Peyer's patch (tissue), 4 donors: ENCODE results near the gene NXPH4. TPM values are rescaled to one million over a fixed set of nuclear protein-coding genes. Genes with fewer than 3 reads are reported as not detected.

ENCODE experiments used
- DNase-seq, 3 donors: peaks; one replicate each; pipeline ENCODE4 v3.0.0-alpha.2; 2017 to 2019
- H3K27ac ChIP-seq, 4 donors: fragments of 200-600 bp; sonication (generic); one replicate each; pipeline ENCODE4 v1.5.1; 2016 to 2019
- H3K27me3 ChIP-seq, 2 donors: fragments of 200-600 bp; sonication (generic); one replicate each; pipeline ENCODE4 v1.5.1; 2019
- H3K36me3 ChIP-seq, 3 donors: fragments of 200-600 bp; sonication (generic); one replicate each; pipeline ENCODE4 v1.5.1; 2016 to 2019
- H3K4me1 ChIP-seq, 4 donors: fragments of 200-600 bp; sonication (generic); one replicate each; pipeline ENCODE4 v1.5.1; 2016 to 2019
- H3K4me3 ChIP-seq, 4 donors: fragments of 200-600 bp; sonication (generic); 1 replicate in 3 of 4; 2 replicates in 1 of 4; pipeline ENCODE4 v1.5.1; 2016 to 2019; ENCODE audit warnings: mild to moderate bottlenecking in 1 of 4
- H3K9me3 ChIP-seq, 4 donors: fragments of 200-600 bp; sonication (generic); one replicate each; pipeline ENCODE4 v1.5.1; 2016 to 2019; ENCODE audit warnings: mild to moderate bottlenecking in 1 of 4
- CTCF ChIP-seq, 6 experiments: fragments of 450-650 bp in 4 of 6; fragments of 200-600 bp in 2 of 6; sonication (generic) in 1 of 6; IDR thresholded peaks; one replicate each; pipeline ENCODE4 v1.5.1; 2017 to 2019; ENCODE audit warnings: antibody characterized with exemption in 6 of 6, mild to moderate bottlenecking in 3 of 6, moderate library complexity in 1 of 6
- POLR2A ChIP-seq, 2 donors: fragments of 450-650 bp; IDR thresholded peaks; one replicate each; pipeline ENCODE4 v1.5.1; 2017; ENCODE audit warnings: antibody characterized with exemption in 2 of 2, mild to moderate bottlenecking in 2 of 2, moderate library complexity in 2 of 2
- total RNA-seq, 4 donors: library from RNA; depleted of rRNA; stranded (reverse); fragments of >200 nt; gene quantifications; one replicate each; pipeline ENCODE4 v1.1.0, GENCODE V29; 2016

Gene NXPH4
- total RNA-seq, 4 donors from 2014 or later, result not detected

- Histone ChIP-seq H3K27ac (no peak overlapping the region), H3K27me3 (no peaks in the 10 kb centered on the region), H3K36me3 (peaks cover 0 to 98% (median 0%) of the 10 kb centered on the region in 3 donors), H3K9me3 (no peaks in the 10 kb centered on the region), H3K4me3 (no peak overlapping the region), H3K4me1 (no peaks in the 10 kb centered on the region)
- DNase-seq, result no peak
- TF ChIP-seq CTCF (IDR thresholded peaks at IDR 0.05), result no peak
- no peak for TF ChIP-seq POLR2A (IDR thresholded peaks at IDR 0.05)
Measured at GRCh38 chr12:57190037-57190436, 26.6 kb upstream of the NXPH4 start.

- Histone ChIP-seq H3K36me3 (peaks cover 0 to 98% (median 0%) of the 10 kb centered on the region in 3 donors), H3K27ac (no peak overlapping the region), H3K4me1 (no peaks in the 10 kb centered on the region), H3K9me3 (no peaks in the 10 kb centered on the region), H3K4me3 (no peak overlapping the region), H3K27me3 (no peaks in the 10 kb centered on the region)
- no peak for DNase-seq
- TF ChIP-seq POLR2A (IDR thresholded peaks at IDR 0.05) (no peak), CTCF (IDR thresholded peaks at IDR 0.05) (no peak)
Measured at GRCh38 chr12:57190821-57191220, 25.8 kb upstream of the NXPH4 start.

GRCh38 chr12:57191410-57191809, 25.2 kb upstream of the NXPH4 start:
- Histone ChIP-seq H3K4me1 (no peaks in the 10 kb centered on the region), H3K27ac (no peak overlapping the region), H3K9me3 (no peaks in the 10 kb centered on the region), H3K27me3 (no peaks in the 10 kb centered on the region), H3K4me3 (no peak overlapping the region), H3K36me3 (peaks cover 0 to 98% (median 0%) of the 10 kb centered on the region in 3 donors)
- no peak for DNase-seq
- TF ChIP-seq CTCF (IDR thresholded peaks at IDR 0.05) (no peak), POLR2A (IDR thresholded peaks at IDR 0.05) (no peak)

GRCh38 chr12:57192920-57193319, 23.7 kb upstream of the NXPH4 start:
- Histone ChIP-seq H3K27me3 (no peaks in the 10 kb centered on the region), H3K27ac (no peak overlapping the region), H3K4me1 (no peaks in the 10 kb centered on the region), H3K4me3 (no peak overlapping the region), H3K36me3 (peaks cover 0 to 98% (median 0%) of the 10 kb centered on the region in 3 donors), H3K9me3 (no peaks in the 10 kb centered on the region)
- TF ChIP-seq CTCF (IDR thresholded peaks at IDR 0.05), result no peak
- no peak for TF ChIP-seq POLR2A (IDR thresholded peaks at IDR 0.05)
- DNase-seq, result no peak

- no peaks in the 10 kb centered on the region for H3K27me3 ChIP-seq
- no peak for DNase-seq
- H3K36me3 ChIP-seq, result peaks cover 0 to 98% (median 0%) of the 10 kb centered on the region in 3 donors
- H3K27ac ChIP-seq, result no peak overlapping the region
- TF ChIP-seq CTCF (IDR thresholded peaks at IDR 0.05) (no peak), POLR2A (IDR thresholded peaks at IDR 0.05) (no peak)
- H3K4me1 ChIP-seq, result no peaks in the 10 kb centered on the region
- no peak overlapping the region for H3K4me3 ChIP-seq
- no peaks in the 10 kb centered on the region for H3K9me3 ChIP-seq
Measured at GRCh38 chr12:57193706-57194245, 22.8 kb upstream of the NXPH4 start.

GRCh38 chr12:57194253-57194652, 22.3 kb upstream of the NXPH4 start:
- H3K36me3 ChIP-seq, result peaks cover 0 to 98% (median 0%) of the 10 kb centered on the region in 3 donors
- TF ChIP-seq POLR2A (IDR thresholded peaks at IDR 0.05) (no peak), CTCF (IDR thresholded peaks at IDR 0.05) (no peak)

More at GRCh38 chr12:57194253-57194652, 22.3 kb upstream of the NXPH4 start:
- no peak for DNase-seq
- no peaks in the 10 kb centered on the region for H3K4me1 ChIP-seq
- no peak overlapping the region for H3K4me3 ChIP-seq
- no peaks in the 10 kb centered on the region for H3K27me3 ChIP-seq
- H3K27ac ChIP-seq, result no peak overlapping the region
- H3K9me3 ChIP-seq, result no peaks in the 10 kb centered on the region
